Tibial nerve (tissue), 4 donors: ENCODE measurements around the gene EFNA3.

ENCODE experiments used
- CTCF ChIP-seq, 5 experiments: fragments of 200-600 bp in 3 of 5; fragments of 450-650 bp in 2 of 5; sonication (generic) in 3 of 5; IDR thresholded peaks; one replicate each; pipeline ENCODE4 v1.5.1; 2016 to 2019; ENCODE audit warnings: antibody characterized with exemption in 5 of 5, mild to moderate bottlenecking in 3 of 5, moderate library complexity in 2 of 5
- EP300 ChIP-seq, 2 donors: sonication (generic); formaldehyde crosslinking; IDR thresholded peaks; one replicate each; pipeline ENCODE4 v1.6.1; 2017; ENCODE audit warnings: antibody characterized with exemption in 2 of 2, mild to moderate bottlenecking in 1 of 2
- POLR2A ChIP-seq, 2 donors: fragments of 450-650 bp; IDR thresholded peaks; one replicate each; pipeline ENCODE4 v1.6.1; 2017; ENCODE audit warnings: antibody characterized with exemption in 2 of 2, mild to moderate bottlenecking in 2 of 2, moderate library complexity in 2 of 2

- TF ChIP-seq CTCF (IDR thresholded peaks at IDR 0.05) = no peak
- no peak for TF ChIP-seq POLR2A (IDR thresholded peaks at IDR 0.05)
- no peak for TF ChIP-seq EP300 (IDR thresholded peaks at IDR 0.05)
Measured at GRCh38 chr1:155079487-155080311, 1.1 kb downstream of the EFNA3 start.
